Measurements from ENCODE around the gene EGF.

- TF ChIP-seq CTCF (IDR thresholded peaks at IDR 0.05), result no peak
- TF ChIP-seq EZH2 (IDR thresholded peaks at IDR 0.05), result no peak
- TF ChIP-seq EZH2phosphoT487 (IDR thresholded peaks at IDR 0.05), result no peak
Observed at GRCh38 chr4:109916027-109916409, 3.3 kb downstream of the EGF start.

Measured in neural progenitor cell (in vitro differentiated cells).